Left renal pelvis (tissue), 4 donors: ENCODE results near the gene CRIP1. TPM values are rescaled to one million over a fixed set of nuclear protein-coding genes. Genes with fewer than 3 reads are reported as not detected.

Source experiments
- DNase-seq, 4 donors: peaks; one replicate each; pipeline ENCODE4 v3.0.0-alpha.2; 2013; ENCODE audit warnings: low read depth in 4 of 4, low spot score in 3 of 4
- polyA plus RNA-seq, 4 donors: library from polyadenylated mRNA; unstranded; fragments of 120-200 nt; gene quantifications; one replicate each; pipeline ENCODE4 v1.2.1, GENCODE V29; 2013; ENCODE audit not compliant: insufficient read length in 4 of 4

The CRIP1 gene
- polyA plus RNA-seq, 4 donors = 32.8 to 36.0 (median 35.1) TPM

- DNase-seq = no peak
These were observed 43.0 kb downstream of the CRIP1 start for GRCh38 chr14:105529569-105530284.

GRCh38 chr14:105530285-105531087, 43.8 kb downstream of the CRIP1 start:
- DNase-seq = no peak

GRCh38 chr14:105531088-105531893, 44.6 kb downstream of the CRIP1 start:
- no peak for DNase-seq

- DNase-seq = no peak
These were observed 45.4 kb downstream of the CRIP1 start for GRCh38 chr14:105531894-105532623.

- no peak for DNase-seq
These were observed 46.1 kb downstream of the CRIP1 start for GRCh38 chr14:105532735-105533141.

- DNase-seq = no peak
These were observed 46.7 kb downstream of the CRIP1 start for GRCh38 chr14:105533391-105533790.

GRCh38 chr14:105533811-105534498, 47.3 kb downstream of the CRIP1 start:
- DNase-seq = no peak

- no peak for DNase-seq
These were observed 47.9 kb downstream of the CRIP1 start for GRCh38 chr14:105534586-105534985.

GRCh38 chr14:105536051-105536450, 49.4 kb downstream of the CRIP1 start:
- no peak for DNase-seq

- DNase-seq = no peak
These were observed 50.2 kb downstream of the CRIP1 start for GRCh38 chr14:105536691-105537579.

- no peak for DNase-seq
These were observed 51.1 kb downstream of the CRIP1 start for GRCh38 chr14:105537580-105538474.

Other genes with a start within 250 kb of the CRIP1 start
- gene BTBD6, start 238.4 kb upstream of the CRIP1 start, polyA plus RNA-seq = 10 to 100 TPM; 33.2 to 39.3 (median 35.7) TPM
- 10 to 100 TPM; 21.5 to 40.8 (median 33.3) TPM for gene BRF1, start 185.9 kb upstream of the CRIP1 start, polyA plus RNA-seq
- 10 to 100 TPM; 55.9 to 91.9 (median 67.4) TPM for gene PACS2, start 172.1 kb upstream of the CRIP1 start, polyA plus RNA-seq
- 1 to 10 TPM; 1.1 to 2.8 (median 2.0) TPM for gene TEX22, start 88.3 kb upstream of the CRIP1 start, polyA plus RNA-seq
- gene MTA1, start 67.1 kb upstream of the CRIP1 start, polyA plus RNA-seq = 100 to 1,000 TPM in 3 of 4 donors, 10 to 100 TPM in 1; 92.8 to 167 (median 112) TPM
- 100 to 1,000 TPM in 3 of 4 donors, 10 to 100 TPM in 1; 72.3 to 161 (median 108) TPM for gene CRIP2, start 12.1 kb upstream of the CRIP1 start, polyA plus RNA-seq
- 10 to 100 TPM in 1 of 4 donors, 1 to 10 TPM in 3; 6.4 to 13.5 (median 6.9) TPM for gene TEDC1, start 4.4 kb downstream of the CRIP1 start, polyA plus RNA-seq
- gene TMEM121, start 39.7 kb downstream of the CRIP1 start, polyA plus RNA-seq = 1 to 10 TPM; 2.6 to 5.7 (median 2.7) TPM